GM21717 (cell line): ENCODE results near the gene IFT80.
"Not testable (repeated sequence)": the region's sequence is repeated elsewhere in the genome, so short reads cannot be mapped to it uniquely, and the experiment has no call there.

Experiments
- ATAC-seq: cut with Tn5 transposase; IDR thresholded peaks from one replicate; pipeline ENCODE4 v1.9.1; 2021; ENCODE audit warnings: mild to moderate bottlenecking, moderate library complexity; ENCODE audit not compliant: unreplicated experiment

IFT80 gene

DNA sequence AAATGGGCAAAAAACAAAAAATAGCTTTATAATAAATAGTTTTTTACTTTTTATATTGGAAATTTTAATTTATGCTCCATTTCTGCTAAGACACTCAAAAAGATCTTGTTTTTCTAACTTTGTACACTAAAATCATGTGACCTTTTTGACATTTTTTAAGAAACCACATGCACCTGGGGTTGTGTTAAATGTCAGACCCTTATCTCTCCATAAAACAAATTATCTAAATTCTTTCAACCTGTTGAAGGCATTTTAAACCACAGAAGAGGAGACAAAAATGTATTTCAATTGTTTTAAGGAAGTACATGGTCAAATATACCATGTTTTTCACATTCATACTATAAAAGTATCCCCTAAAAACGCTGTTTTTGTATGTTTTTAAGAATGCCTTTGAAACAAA, 29.2 kb downstream of the IFT80 start:
- no peak for ATAC-seq

DNA sequence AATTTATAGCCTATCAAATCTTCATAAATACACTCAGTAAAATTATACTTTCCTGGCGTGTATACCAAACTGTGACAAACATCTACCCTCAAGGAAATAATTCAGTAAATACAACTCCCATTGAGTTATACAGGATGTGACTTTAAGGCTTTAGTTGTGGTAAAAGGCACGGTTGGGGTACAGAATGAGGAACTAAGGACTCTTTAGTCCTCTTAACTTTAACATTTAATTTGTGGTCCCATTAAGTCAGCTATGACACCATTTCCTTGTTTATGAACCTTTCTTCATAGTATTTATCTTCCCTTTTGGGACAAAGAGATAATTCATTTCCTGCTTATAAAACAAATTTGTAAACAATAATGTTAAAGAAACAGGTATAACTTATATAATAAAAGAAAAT, 30.2 kb downstream of the IFT80 start:
- ATAC-seq, result peak; percentile 66

DNA sequence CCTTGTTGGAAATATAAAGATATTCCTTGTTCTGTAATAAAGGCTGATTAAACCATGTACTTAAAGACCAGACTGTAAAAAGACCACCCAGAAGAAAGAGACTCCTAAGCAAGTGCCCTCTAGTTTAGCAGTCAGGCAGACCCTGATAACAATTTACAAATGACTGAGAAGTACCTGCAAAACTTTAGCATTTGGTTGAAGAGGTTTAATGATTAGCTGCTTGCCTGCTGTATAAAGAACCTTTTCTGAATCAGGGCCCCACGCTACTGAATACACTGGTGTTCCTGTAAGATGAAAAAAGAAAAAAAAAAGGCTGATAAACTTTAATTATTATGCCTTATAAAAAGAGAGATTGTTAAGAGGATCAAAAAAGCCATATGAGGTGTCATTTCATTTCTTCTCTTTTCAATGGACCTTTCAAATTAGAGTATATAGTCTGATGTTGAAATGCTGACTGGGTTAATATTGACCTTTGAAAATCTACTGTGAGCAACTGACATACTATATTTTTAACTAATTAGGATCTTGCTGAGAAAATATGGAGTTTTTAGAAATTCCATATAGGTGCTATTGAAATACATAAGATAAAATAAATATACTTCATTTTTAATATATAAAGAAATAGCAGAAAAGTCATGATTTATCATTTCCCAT, 33.0 kb downstream of the IFT80 start:
- no peak for ATAC-seq

DNA sequence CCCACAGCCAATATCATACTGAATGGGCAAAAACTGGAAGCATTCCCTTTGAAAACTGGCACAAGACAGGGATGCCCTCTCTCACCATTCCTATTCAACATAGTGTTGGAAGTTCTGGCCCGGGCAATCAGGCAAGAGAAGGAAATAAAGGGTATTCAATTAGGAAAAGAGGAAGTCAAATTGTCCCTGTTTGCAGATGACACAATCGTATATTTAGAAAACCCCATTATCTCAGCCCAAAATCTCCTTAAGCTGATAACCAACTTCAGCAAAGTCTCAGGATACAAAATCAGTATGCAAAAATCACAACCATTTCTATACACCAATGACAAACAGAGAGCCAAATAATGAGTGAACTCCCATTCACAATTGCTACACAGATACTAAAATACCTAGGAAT, 36.1 kb downstream of the IFT80 start:
- ATAC-seq, result not testable (repeated sequence)

DNA sequence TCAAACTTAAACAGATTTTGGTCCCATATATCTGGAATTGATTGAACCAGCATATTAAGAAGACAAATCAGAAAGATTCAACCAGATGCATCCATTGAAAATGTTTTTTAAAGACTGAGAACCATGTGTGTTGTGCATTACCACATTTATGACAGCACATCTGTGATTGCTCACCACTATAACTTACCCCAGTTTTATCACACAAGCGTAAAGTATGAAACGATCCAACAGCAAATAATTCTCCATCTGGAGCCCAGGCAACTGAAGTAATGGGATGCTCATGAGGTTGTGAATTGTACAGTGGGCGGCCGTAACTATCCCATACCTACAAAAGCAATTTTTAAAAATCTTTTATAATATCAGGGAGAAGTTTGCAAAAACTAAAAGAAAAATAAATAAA, 43.2 kb downstream of the IFT80 start:
- ATAC-seq, result no peak

DNA sequence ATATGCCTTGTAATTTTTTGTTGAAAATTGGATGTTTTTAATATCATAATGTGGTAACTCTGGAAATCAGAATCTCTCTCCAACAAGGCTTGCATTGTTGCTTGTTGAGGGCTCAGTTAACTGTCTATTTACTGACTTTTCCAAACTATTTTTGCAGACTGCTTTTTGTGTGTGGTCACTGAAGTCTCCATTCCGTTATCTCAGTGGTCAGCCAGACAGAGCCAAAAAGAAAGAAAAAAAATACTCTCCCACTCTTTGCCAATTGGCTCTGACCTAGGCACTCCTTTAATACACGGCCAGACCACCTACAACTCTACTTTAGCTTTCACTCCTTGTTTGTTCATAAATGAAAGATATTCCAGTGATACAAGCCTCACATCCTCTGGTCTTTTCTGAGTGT, 52.5 kb downstream of the IFT80 start:
- no peak for ATAC-seq

DNA sequence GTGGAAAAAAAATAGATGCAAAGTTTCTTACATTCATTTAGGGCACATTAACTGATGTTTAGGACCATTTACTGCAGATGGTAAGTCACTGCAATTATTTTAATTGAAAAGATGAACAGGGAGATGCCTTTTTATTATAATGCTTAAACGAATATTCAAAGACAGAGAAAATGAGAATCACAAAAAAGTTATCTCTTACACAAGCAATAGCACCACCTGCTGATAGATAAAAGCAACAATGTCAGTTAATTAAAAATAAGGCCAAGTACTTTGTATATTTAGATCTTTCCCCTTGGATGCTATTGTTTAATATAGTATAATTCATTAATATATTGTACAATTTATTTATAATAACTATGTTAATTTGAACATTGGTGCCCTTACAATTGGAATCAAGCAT, 55.9 kb downstream of the IFT80 start:
- ATAC-seq, result no peak

DNA sequence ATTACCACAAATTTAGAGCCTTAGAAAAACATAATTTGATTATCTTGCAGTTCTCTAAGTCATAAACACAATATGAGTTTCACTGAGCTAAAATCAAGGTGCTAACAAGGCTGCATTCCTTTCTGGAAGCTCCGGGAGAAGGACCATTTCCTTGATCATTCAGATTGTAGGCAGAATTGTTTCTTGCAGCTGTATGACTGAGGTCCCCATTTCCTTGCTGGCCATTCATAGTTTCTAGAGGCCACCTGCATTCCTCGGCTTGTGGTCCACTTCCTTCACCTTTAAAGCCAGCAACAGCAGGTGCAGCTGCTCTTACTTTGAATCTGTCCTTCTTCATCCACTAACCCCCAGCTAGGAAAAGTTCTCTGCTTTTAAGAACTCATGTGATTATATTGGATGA, 58.7 kb downstream of the IFT80 start:
- ATAC-seq, result no peak

DNA sequence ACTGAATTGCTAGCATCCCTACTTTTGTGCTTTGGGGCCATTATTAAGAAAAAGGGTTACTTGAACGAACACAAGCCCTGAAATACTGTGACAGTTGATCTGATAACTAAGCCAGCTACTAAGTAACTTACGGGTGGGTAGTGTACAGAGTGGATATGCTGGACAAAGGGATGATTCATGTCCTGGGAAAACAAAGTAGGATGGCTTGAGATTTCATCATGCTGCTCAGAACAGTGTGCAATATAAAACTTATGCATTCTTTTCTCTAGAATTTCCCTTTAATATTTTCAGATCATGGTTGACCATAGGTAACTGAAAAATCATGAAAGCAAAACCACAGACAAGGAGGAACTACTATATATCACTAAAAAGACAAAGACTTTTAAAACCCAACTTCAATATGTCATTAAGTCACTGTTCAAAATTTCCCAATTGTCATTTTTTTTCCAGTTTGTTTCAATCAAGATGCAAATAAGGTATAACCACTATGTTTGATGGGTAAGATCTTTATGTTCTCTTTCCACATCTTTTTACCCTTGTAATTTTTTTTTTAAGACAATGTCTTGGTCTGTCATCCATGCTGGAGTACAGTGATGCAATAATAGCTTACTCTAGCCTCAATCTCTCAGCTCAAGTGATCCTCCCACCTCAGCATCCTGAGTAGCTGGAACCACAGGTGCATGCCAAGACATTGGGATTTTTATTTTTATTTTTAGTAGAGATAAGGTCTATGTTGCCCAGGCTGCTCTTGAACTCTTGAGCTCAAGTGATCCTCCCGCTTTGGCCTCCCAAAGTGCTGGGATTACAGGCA, 67.7 kb downstream of the IFT80 start:
- ATAC-seq, result no peak

DNA sequence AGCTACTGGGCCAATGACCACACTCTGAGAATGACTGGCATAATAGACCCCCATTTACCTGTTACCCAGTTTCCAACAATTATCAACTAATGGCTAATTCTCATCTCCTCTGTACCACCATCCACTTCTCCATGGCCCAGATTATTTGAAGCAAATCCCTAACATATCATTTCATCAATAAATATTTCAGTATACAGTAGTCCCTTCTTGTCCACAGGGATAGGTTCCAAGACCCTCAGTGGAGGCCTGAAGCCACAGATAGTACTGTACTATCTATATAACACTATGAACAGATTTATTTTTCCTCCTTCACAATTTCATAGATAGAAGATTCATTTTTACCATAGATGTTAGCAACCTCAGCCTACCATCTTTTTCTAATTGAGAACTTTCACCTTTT, 68.3 kb downstream of the IFT80 start:
- ATAC-seq, result no peak

DNA sequence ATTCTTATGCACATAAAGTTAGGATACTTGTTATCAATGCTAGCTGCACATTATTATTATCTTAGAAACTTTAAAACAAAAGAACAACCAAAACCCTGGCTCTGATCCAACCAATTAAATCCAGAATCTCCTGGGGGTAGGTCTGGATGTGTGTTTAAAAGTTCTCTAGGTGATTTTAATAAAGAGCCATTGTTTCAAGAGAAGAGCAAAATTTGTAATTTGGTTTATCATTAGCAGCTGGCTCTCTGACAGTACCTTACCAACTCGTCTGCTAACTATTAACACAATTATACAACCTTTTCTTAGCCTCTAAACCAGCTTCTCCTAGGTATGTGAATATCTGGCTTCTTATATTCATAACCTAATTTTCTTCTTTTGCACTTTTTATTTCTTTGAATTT, 68.9 kb downstream of the IFT80 start:
- no peak for ATAC-seq

DNA sequence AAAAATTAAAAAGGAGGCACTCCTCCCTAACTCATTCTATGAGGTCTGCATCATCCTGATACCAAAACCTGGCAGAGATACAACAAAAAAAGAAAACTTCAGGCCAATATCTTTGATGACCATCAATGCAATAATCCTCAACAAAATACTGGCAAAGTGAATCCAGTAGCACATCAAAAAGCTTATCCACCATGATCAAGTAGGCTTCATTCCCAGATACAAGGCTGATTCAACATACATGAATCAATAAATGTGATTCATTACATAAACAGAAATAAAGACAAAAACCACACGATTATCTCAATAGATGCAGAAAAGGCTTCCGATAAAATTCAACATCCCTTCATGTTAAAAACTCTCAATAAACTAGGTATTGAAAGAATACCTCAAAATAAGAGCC, 72.7 kb downstream of the IFT80 start:
- ATAC-seq, result not testable (repeated sequence)

DNA sequence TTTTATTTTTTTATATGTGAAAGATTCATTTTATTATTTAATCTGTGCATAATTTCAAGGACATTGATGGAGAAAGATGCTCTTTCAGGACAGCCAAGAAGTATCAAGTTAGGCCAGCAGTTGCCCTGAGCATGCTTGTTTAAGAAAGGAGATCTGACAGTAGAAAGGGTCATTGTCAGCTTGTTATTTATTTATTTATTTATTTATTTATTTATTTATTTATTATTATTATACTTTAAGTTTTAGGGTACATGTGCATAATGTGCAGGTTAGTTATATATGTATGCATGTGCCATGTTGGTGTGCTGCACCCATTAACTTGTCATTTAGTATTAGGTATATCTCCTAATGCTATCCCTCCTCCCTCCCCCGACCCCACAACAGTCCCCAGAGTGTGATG, 77.2 kb downstream of the IFT80 start:
- ATAC-seq, result not testable (repeated sequence)

DNA sequence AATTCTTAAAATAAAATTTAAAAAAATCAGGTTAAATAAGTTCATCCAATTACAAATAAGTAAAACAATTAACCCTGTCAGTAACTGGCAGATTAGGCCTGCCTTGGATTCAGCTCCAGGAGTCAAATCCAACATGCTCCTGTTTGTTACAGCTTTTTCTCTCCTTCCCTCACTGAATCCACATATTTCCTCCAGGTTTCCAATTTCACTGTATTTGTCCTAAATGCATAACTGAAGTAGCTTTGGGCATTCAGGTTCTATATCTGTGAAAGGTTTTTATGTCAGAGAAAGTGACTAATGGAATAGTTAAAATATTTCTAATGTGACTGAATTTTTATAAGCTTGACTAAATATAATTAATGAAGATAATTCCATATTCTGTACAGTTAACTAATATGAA, 79.7 kb downstream of the IFT80 start:
- no peak for ATAC-seq

DNA sequence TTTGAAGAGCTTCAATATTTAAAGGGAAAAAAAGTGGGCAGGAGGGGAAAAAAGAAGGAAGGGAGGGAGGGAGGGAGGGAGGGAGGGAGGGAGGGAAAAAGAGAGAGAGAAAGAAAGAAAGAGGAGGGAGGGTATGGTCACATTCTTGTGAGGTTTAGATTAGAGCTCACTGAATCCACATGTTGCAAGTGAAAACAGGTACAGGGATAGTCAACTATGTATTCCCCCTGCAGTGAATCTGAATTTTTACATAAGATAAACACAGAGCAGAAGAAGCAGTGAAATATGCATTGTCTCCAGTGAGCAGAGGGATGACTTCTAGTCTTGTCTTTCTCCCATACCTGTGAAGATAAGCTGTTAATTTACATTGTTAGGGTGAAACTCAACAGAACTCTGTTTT, 84.0 kb downstream of the IFT80 start:
- ATAC-seq, result no peak

DNA sequence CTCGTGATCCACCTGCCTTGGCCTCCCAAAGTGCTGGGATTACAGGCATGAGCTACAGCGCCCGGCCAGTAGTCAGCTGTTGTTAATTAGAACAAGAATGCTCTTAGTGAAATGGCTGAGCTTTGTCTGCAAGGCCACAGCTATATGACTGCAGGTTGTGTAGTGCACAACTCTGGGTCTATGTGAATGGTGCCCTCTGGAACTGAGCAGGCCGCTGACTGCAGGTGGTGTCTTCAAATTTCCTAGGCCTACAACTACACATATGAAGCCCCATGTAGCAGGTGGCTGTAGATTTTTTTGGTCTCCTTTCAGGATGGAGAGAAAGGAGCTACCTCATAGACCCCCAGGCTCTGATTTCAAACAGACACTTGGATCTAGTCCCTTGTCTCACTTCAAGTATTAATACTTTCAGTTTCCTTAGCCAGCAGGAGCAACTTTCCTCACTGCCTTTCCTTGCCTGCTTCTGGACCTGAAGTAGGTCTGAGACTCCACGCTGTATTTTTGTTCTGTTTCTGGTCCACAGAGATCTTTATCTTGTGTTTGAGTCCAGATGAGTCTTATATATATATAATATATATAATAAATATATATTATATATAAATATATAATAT, 86.9 kb downstream of the IFT80 start:
- ATAC-seq, result no peak

DNA sequence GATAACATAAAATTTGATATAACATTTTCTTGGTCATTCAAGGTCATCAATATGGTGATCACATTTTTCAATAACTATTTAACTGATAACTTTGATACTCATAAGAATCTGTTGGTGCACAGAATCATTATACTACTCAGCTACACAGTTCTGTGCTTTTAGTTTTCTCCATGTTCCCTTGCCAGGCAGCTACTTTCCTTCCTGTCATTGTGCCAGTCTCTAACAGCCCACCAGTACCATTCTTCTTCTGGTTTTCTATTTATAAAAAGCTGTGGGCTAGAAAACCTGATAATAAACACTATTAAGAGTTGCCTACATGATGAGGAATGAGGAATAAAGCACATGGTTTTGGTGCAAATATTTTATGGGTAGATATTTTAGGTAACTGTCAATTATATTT, 96.2 kb downstream of the IFT80 start:
- no peak for ATAC-seq

DNA sequence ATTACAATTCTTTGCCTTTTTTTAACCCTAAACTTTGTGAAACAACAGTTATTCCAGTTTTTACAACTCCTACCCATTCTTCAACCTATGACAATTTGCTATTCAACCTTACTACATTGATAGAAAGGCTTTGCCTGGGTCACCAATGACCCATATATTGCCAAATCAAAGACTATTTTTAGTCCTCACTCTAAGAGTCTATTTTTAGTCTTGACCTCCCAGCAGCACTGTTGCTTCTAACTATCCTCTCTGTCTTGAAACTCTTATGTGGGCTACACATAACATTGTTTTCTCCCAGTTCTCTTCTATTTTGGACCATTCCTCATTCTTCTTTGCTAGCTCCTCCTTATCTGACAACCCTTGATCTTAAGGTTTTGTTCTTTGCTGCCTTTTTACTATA, 102.4 kb downstream of the IFT80 start:
- no peak for ATAC-seq

DNA sequence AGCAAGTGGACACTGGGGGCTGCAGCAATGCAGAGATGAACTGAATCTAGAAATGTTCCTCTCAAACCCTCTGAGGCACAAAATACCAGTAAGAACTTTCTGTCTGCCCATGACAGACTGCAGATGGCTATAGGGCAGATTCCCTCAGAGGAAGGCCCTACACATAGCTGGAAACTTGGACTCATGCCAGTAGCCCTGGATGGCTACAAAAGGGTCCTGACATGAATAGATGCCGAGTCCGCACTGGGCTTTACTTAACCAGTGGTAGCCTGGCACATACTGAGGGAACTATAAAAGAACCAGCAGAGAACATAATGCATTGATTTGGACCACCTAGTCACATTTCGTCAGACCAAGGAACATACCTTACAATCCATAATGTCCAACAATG, 107.1 kb downstream of the IFT80 start:
- ATAC-seq, result no peak

DNA sequence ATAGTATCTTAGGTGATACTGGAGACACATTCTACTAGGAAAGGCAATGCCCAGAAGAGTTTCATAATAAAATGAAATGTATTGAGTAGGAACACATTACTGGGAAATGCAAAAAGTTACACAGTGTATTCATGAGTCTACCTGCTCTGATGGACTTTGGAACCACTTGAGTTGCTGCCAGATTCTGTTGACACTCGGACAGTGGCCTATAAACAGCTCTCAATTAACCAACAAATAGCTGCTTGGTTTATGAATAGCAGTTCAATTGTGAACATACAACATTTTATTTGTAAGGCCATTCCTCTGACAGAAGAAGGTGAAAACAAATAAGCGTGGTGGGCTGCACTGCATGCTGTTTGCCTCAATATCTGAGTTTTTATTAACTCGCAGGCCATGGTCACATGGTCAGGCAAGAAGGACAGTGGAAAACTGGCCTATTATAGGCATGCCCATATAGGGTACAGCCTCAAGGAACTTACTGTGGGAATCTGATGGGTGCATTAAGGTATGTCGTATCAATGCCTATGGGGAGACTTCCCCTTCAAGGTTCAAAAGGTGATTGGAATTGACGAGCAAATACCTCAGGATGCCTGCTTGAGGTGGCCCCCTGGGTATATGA, 107.6 kb downstream of the IFT80 start:
- ATAC-seq, result no peak

DNA sequence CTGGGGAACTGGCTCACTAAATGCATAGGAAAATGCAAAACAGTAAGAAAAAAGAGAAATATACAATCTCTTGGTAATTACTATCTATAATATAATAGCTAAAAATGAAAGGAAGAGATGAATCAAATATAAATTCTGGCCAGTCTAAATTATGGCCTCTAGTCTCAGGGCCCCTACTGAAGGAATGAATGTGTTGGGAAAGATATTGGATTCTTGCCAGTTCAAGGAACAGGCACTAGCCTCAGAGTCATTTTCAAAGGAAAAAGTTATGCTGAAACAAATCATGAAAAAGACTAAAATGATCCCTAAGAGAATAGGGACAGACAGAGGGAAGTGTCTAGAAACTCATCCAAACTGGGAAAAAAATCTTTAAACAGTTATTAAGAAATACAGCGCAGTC, 111.4 kb downstream of the IFT80 start:
- ATAC-seq, result no peak

DNA sequence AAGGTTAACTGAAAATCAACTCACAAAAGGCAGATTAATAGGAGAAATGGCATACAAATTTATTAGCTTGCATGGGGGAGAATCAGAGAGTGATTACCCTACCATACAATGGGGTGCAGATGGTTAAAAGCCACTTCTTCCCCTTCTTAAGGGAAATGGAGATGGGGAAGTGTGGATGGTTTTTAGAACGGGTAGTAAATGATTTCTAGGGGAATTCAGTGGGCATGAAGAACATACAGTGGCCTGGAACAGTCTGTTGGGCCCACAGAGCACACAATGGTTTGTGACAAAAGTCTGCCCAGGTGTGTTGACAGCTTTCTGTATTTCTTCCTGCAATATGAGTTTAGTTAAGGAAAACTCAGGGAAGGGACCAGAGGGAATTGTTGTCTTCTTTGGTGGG, 112.8 kb downstream of the IFT80 start:
- ATAC-seq, result no peak
